ENCODE measurements around the gene ALOX12B.
"Not testable (repeated sequence)": the region's sequence is repeated elsewhere in the genome, so short reads cannot be mapped to it uniquely, and the experiment has no call there.

ALOX12B gene

GRCh38 chr17:8063761-8064534, 23.6 kb downstream of the ALOX12B start:
- no peak for DNase-seq

- no peak for DNase-seq
These were observed 24.6 kb downstream of the ALOX12B start for GRCh38 chr17:8062807-8063483.

GRCh38 chr17:8062435-8062806, 25.1 kb downstream of the ALOX12B start:
- DNase-seq = no peak

GRCh38 chr17:8061851-8062250, 25.7 kb downstream of the ALOX12B start:
- not testable (repeated sequence) for DNase-seq

GRCh38 chr17:8060274-8060673, 27.2 kb downstream of the ALOX12B start:
- peak; percentile 53 for DNase-seq

- no peak for DNase-seq
These were observed 28.4 kb downstream of the ALOX12B start for GRCh38 chr17:8059131-8059530.

GRCh38 chr17:8057691-8058114, 29.8 kb downstream of the ALOX12B start:
- DNase-seq = peak; percentile 56

- DNase-seq = no peak
These were observed 30.4 kb downstream of the ALOX12B start for GRCh38 chr17:8056976-8057625.

GRCh38 chr17:8056232-8056975, 31.1 kb downstream of the ALOX12B start:
- DNase-seq = peak; percentile 54

GRCh38 chr17:8055851-8056231, 31.7 kb downstream of the ALOX12B start:
- no peak for DNase-seq

- no peak for DNase-seq
These were observed 33.9 kb downstream of the ALOX12B start for GRCh38 chr17:8053600-8053999.

GRCh38 chr17:8052256-8053252, 35.0 kb downstream of the ALOX12B start:
- no peak for DNase-seq

GRCh38 chr17:8051831-8052230, 35.7 kb downstream of the ALOX12B start:
- no peak for DNase-seq

GRCh38 chr17:8048736-8049135, 38.8 kb downstream of the ALOX12B start:
- DNase-seq = no peak

GRCh38 chr17:8048236-8048635, 39.3 kb downstream of the ALOX12B start:
- no peak for DNase-seq

GRCh38 chr17:8047769-8048110, 39.8 kb downstream of the ALOX12B start:
- DNase-seq = no peak

- no peak for DNase-seq
These were observed 40.4 kb downstream of the ALOX12B start for GRCh38 chr17:8046929-8047768.

- DNase-seq = no peak
These were observed 41.1 kb downstream of the ALOX12B start for GRCh38 chr17:8046306-8046928.

GRCh38 chr17:8044819-8045810, 42.4 kb downstream of the ALOX12B start:
- no peak for DNase-seq
